Measurements from ENCODE around the gene PDZD2.

DNA sequence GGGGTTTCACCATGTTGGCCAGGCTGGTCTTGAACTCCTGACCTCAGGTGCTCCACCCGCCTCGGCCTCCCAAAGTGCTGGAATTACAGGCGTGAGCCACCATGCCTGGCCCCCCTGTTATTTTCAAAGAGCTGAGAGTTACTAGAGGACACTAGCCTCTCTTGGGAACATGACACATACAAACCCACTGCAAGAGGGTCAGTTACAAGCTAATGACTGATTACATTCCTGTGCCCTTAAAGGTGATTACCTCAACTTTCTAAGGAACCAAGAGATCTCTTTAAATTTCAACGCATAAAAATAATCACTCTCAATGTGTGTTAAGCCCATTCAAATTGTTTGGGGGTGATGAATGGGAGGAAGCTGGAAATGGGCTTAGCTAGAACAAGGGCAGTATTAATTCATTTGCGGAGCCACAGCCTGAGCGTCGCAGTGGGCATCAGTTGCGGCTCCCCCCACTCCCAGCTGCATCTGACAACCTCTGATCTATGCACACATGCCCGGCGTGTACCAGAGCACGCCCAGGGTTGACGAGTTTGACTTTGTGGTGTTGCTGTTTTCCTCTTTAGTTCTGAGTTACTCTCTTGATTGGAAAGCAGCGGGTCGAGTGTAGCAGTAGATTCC is 388.3 kb downstream of the PDZD2 start:
- TF ChIP-seq, protein P1, sequence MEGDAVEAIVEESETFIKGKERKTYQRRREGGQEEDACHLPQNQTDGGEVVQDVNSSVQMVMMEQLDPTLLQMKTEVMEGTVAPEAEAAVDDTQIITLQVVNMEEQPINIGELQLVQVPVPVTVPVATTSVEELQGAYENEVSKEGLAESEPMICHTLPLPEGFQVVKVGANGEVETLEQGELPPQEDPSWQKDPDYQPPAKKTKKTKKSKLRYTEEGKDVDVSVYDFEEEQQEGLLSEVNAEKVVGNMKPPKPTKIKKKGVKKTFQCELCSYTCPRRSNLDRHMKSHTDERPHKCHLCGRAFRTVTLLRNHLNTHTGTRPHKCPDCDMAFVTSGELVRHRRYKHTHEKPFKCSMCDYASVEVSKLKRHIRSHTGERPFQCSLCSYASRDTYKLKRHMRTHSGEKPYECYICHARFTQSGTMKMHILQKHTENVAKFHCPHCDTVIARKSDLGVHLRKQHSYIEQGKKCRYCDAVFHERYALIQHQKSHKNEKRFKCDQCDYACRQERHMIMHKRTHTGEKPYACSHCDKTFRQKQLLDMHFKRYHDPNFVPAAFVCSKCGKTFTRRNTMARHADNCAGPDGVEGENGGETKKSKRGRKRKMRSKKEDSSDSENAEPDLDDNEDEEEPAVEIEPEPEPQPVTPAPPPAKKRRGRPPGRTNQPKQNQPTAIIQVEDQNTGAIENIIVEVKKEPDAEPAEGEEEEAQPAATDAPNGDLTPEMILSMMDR (IDR thresholded peaks at IDR 0.05; ENCODE audit: insufficient read depth, low read length) = no peak
- TF ChIP-seq, protein P2, sequence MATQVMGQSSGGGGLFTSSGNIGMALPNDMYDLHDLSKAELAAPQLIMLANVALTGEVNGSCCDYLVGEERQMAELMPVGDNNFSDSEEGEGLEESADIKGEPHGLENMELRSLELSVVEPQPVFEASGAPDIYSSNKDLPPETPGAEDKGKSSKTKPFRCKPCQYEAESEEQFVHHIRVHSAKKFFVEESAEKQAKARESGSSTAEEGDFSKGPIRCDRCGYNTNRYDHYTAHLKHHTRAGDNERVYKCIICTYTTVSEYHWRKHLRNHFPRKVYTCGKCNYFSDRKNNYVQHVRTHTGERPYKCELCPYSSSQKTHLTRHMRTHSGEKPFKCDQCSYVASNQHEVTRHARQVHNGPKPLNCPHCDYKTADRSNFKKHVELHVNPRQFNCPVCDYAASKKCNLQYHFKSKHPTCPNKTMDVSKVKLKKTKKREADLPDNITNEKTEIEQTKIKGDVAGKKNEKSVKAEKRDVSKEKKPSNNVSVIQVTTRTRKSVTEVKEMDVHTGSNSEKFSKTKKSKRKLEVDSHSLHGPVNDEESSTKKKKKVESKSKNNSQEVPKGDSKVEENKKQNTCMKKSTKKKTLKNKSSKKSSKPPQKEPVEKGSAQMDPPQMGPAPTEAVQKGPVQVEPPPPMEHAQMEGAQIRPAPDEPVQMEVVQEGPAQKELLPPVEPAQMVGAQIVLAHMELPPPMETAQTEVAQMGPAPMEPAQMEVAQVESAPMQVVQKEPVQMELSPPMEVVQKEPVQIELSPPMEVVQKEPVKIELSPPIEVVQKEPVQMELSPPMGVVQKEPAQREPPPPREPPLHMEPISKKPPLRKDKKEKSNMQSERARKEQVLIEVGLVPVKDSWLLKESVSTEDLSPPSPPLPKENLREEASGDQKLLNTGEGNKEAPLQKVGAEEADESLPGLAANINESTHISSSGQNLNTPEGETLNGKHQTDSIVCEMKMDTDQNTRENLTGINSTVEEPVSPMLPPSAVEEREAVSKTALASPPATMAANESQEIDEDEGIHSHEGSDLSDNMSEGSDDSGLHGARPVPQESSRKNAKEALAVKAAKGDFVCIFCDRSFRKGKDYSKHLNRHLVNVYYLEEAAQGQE (IDR thresholded peaks at IDR 0.05; ENCODE audit: insufficient replicate concordance, low read depth) = no peak
- no peak for TF ChIP-seq GABPA (IDR thresholded peaks at IDR 0.05; ENCODE audit: low read depth)

Data from HL-60 (cell line).